Panc1 (cell line): Measurements from ENCODE around the gene THEMIS2.

ENCODE experiments used
- CTCF ChIP-seq: fragments of 450-650 bp; IDR thresholded peaks from 2 replicates; pipeline ENCODE4 v1.5.1; 2017; ENCODE audit warnings: mild to moderate bottlenecking
- POLR2AphosphoS5 ChIP-seq: IDR thresholded peaks from 2 replicates; pipeline ENCODE4 v1.6.1; 2012; ENCODE audit warnings: mild to moderate bottlenecking, low read depth, low read length, moderate library complexity
- REST ChIP-seq, 2 experiments: IDR thresholded peaks; 2 replicates each; pipeline ENCODE4 v1.6.1; 2011 to 2012; ENCODE audit warnings: low read depth in 2 of 2, control low read depth in 1 of 2, low read length in 1 of 2, mild to moderate bottlenecking in 1 of 2, moderate library complexity in 1 of 2; ENCODE audit not compliant: insufficient read depth in 1 of 2
- SIN3A ChIP-seq: IDR thresholded peaks from 2 replicates; pipeline ENCODE4 v1.6.1; 2012; ENCODE audit warnings: low read depth, mild to moderate bottlenecking, low read length, moderate library complexity, borderline replicate concordance; ENCODE audit not compliant: insufficient read depth
- TCF7L2 ChIP-seq: IDR thresholded peaks from 2 replicates; pipeline ENCODE4 v1.6.1; 2011; ENCODE audit warnings: mild to moderate bottlenecking, low read depth, low read length, inconsistent platforms

- no peak for TF ChIP-seq TCF7L2
- no peak for TF ChIP-seq CTCF
- no peak for TF ChIP-seq POLR2AphosphoS5
- TF ChIP-seq SIN3A, result no peak
- TF ChIP-seq REST (IDR thresholded peaks at IDR 0.05; ENCODE audit: insufficient read depth in 1 of 2, low read depth in 2 of 2, low read length in 1 of 2), result no peak
Observed at GRCh38 chr1:27835501-27835900, 36.8 kb upstream of the THEMIS2 start.
